Activated CD4-positive, alpha-beta T cell treated with anti-CD3 and anti-CD28 coated beads, Interleukin-2, amount 10 ng/mL, durations not matched to agents 24 days and 14 days (primary cell): ENCODE results near the gene APEH. TPM values are rescaled to one million over a fixed set of nuclear protein-coding genes. Genes with fewer than 3 reads are reported as not detected.

Source experiments
- DNase-seq: peaks from one replicate; pipeline ENCODE4 v3.0.0; 2022
- H3K27ac Mint-ChIP-seq: one replicate; pipeline ENCODE4 v1.8.0; 2022; ENCODE audit warnings: mild to moderate bottlenecking, mixed read lengths
- H3K27me3 Mint-ChIP-seq: one replicate; pipeline ENCODE4 v1.8.0; 2022; ENCODE audit warnings: mixed read lengths
- H3K36me3 Mint-ChIP-seq: one replicate; pipeline ENCODE4 v1.8.0; 2022; ENCODE audit warnings: low read depth, mild to moderate bottlenecking, mixed read lengths
- H3K4me1 Mint-ChIP-seq: one replicate; pipeline ENCODE4 v1.8.0; 2021; ENCODE audit warnings: mixed read lengths
- H3K4me3 Mint-ChIP-seq: one replicate; pipeline ENCODE4 v1.8.0; 2022; ENCODE audit warnings: mild to moderate bottlenecking, moderate library complexity, mixed read lengths
- H3K9me3 Mint-ChIP-seq: one replicate; pipeline ENCODE4 v1.8.0; 2021; ENCODE audit warnings: mixed read lengths
- intact Hi-C: fragments of 100-400 bp; cut with micrococcal nuclease; formaldehyde crosslinking; loops from one replicate; pipeline ENCODE4 v1.15.1; 2023
- total RNA-seq: library from RNA; stranded (reverse); gene quantifications from 2 replicates; pipeline ENCODE4 v1.2.3, GENCODE V29; 2022

The APEH gene
- total RNA-seq, 1 donor from 2014 or later = 117 TPM

GRCh38 chr3:49654955-49655556, 19.1 kb upstream of the APEH start:
- intact Hi-C loops = no loop called here
- DNase-seq = no peak
- peaks cover 2% of the 10 kb centered on the region for H3K27me3 Mint-ChIP-seq
- no peaks in the 10 kb centered on the region for H3K36me3 Mint-ChIP-seq
- H3K27ac Mint-ChIP-seq = no peak overlapping the region
- H3K4me3 Mint-ChIP-seq = no peak overlapping the region
- no peaks in the 10 kb centered on the region for H3K4me1 Mint-ChIP-seq
- no peaks in the 10 kb centered on the region for H3K9me3 Mint-ChIP-seq

- no peaks in the 10 kb centered on the region for H3K36me3 Mint-ChIP-seq
- no peak overlapping the region for H3K27ac Mint-ChIP-seq
- DNase-seq = no peak
- peaks cover 2% of the 10 kb centered on the region for H3K27me3 Mint-ChIP-seq
- intact Hi-C loops = no loop called here
- no peaks in the 10 kb centered on the region for H3K9me3 Mint-ChIP-seq
- no peaks in the 10 kb centered on the region for H3K4me1 Mint-ChIP-seq
- H3K4me3 Mint-ChIP-seq = no peak overlapping the region
These were observed 18.3 kb upstream of the APEH start for GRCh38 chr3:49655731-49656285.

GRCh38 chr3:49656541-49657112, 17.5 kb upstream of the APEH start:
- DNase-seq = no peak
- intact Hi-C loops = no loop called here
- Mint-ChIP-seq H3K9me3 (no peaks in the 10 kb centered on the region), H3K27me3 (peaks cover 2% of the 10 kb centered on the region), H3K36me3 (no peaks in the 10 kb centered on the region), H3K27ac (no peak overlapping the region), H3K4me1 (no peaks in the 10 kb centered on the region), H3K4me3 (no peak overlapping the region)

- H3K9me3 Mint-ChIP-seq = no peaks in the 10 kb centered on the region
- H3K4me3 Mint-ChIP-seq = no peak overlapping the region
These were observed 16.8 kb upstream of the APEH start for GRCh38 chr3:49657208-49657915.

GRCh38 chr3:49658711-49659110, 15.4 kb upstream of the APEH start:
- no peaks in the 10 kb centered on the region for H3K36me3 Mint-ChIP-seq
- H3K27me3 Mint-ChIP-seq = peaks cover 2% of the 10 kb centered on the region
- H3K9me3 Mint-ChIP-seq = no peaks in the 10 kb centered on the region
- H3K4me3 Mint-ChIP-seq = no peak overlapping the region
- intact Hi-C loops = no loop called here
- DNase-seq = no peak
- H3K4me1 Mint-ChIP-seq = no peaks in the 10 kb centered on the region
- H3K27ac Mint-ChIP-seq = no peak overlapping the region

More at GRCh38 chr3:49657208-49657915, 16.8 kb upstream of the APEH start:
- Mint-ChIP-seq H3K27ac (no peak overlapping the region), H3K27me3 (peaks cover 2% of the 10 kb centered on the region), H3K4me1 (no peaks in the 10 kb centered on the region), H3K36me3 (no peaks in the 10 kb centered on the region)
- no peak for DNase-seq
- intact Hi-C loops = no loop called here

GRCh38 chr3:49659756-49660155, 14.4 kb upstream of the APEH start:
- no peaks in the 10 kb centered on the region for H3K9me3 Mint-ChIP-seq
- no peak overlapping the region for H3K27ac Mint-ChIP-seq
- H3K36me3 Mint-ChIP-seq = no peaks in the 10 kb centered on the region
- DNase-seq = no peak
- peaks cover 2% of the 10 kb centered on the region for H3K27me3 Mint-ChIP-seq
- no peaks in the 10 kb centered on the region for H3K4me1 Mint-ChIP-seq
- intact Hi-C loops = no loop called here
- H3K4me3 Mint-ChIP-seq = no peak overlapping the region

GRCh38 chr3:49661281-49661680, 12.9 kb upstream of the APEH start:
- intact Hi-C loops = no loop called here

GRCh38 chr3:49662021-49662420, 12.1 kb upstream of the APEH start:
- H3K27me3 Mint-ChIP-seq = no peaks in the 10 kb centered on the region
- H3K9me3 Mint-ChIP-seq = no peaks in the 10 kb centered on the region
- H3K27ac Mint-ChIP-seq = no peak overlapping the region
- H3K36me3 Mint-ChIP-seq = no peaks in the 10 kb centered on the region
- no peak for DNase-seq
- H3K4me1 Mint-ChIP-seq = peaks cover 2% of the 10 kb centered on the region
- H3K4me3 Mint-ChIP-seq = no peak overlapping the region
- intact Hi-C loops = no loop called here

More at GRCh38 chr3:49661281-49661680, 12.9 kb upstream of the APEH start:
- no peak overlapping the region for H3K4me3 Mint-ChIP-seq
- H3K27me3 Mint-ChIP-seq = peaks cover 2% of the 10 kb centered on the region
- no peaks in the 10 kb centered on the region for H3K9me3 Mint-ChIP-seq
- DNase-seq = no peak
- no peaks in the 10 kb centered on the region for H3K36me3 Mint-ChIP-seq
- H3K27ac Mint-ChIP-seq = no peak overlapping the region
- H3K4me1 Mint-ChIP-seq = peaks cover 2% of the 10 kb centered on the region

- H3K4me3 Mint-ChIP-seq = no peak overlapping the region
- no peaks in the 10 kb centered on the region for H3K9me3 Mint-ChIP-seq
- DNase-seq = no peak
- no peaks in the 10 kb centered on the region for H3K36me3 Mint-ChIP-seq
- intact Hi-C loops = no loop called here
- H3K27me3 Mint-ChIP-seq = no peaks in the 10 kb centered on the region
- H3K27ac Mint-ChIP-seq = no peak overlapping the region
- peaks cover 2% of the 10 kb centered on the region for H3K4me1 Mint-ChIP-seq
These were observed 11.3 kb upstream of the APEH start for GRCh38 chr3:49662720-49663413.

GRCh38 chr3:49663831-49664230, 10.3 kb upstream of the APEH start:
- intact Hi-C loops = no loop called here
- no peaks in the 10 kb centered on the region for H3K9me3 Mint-ChIP-seq
- H3K4me3 Mint-ChIP-seq = no peak overlapping the region
- peaks cover 2% of the 10 kb centered on the region for H3K4me1 Mint-ChIP-seq
- DNase-seq = no peak
- no peaks in the 10 kb centered on the region for H3K36me3 Mint-ChIP-seq
- H3K27me3 Mint-ChIP-seq = no peaks in the 10 kb centered on the region
- no peak overlapping the region for H3K27ac Mint-ChIP-seq

GRCh38 chr3:49664300-49664699, 9.9 kb upstream of the APEH start:
- intact Hi-C loops = no loop called here
- Mint-ChIP-seq H3K4me1 (peaks cover 2% of the 10 kb centered on the region), H3K27me3 (no peaks in the 10 kb centered on the region), H3K9me3 (no peaks in the 10 kb centered on the region), H3K4me3 (no peak overlapping the region), H3K27ac (no peak overlapping the region), H3K36me3 (no peaks in the 10 kb centered on the region)
- no peak for DNase-seq

GRCh38 chr3:49665822-49666519, 8.2 kb upstream of the APEH start:
- intact Hi-C loops = no loop called here
- Mint-ChIP-seq H3K27ac (no peak overlapping the region), H3K4me1 (peaks cover 2% of the 10 kb centered on the region), H3K27me3 (no peaks in the 10 kb centered on the region), H3K36me3 (no peaks in the 10 kb centered on the region), H3K9me3 (no peaks in the 10 kb centered on the region), H3K4me3 (no peak overlapping the region)
- no peak for DNase-seq

- Mint-ChIP-seq H3K27ac (no peak overlapping the region), H3K9me3 (no peaks in the 10 kb centered on the region), H3K4me3 (no peak overlapping the region), H3K4me1 (peaks cover 2% of the 10 kb centered on the region), H3K36me3 (no peaks in the 10 kb centered on the region), H3K27me3 (no peaks in the 10 kb centered on the region)
- no peak for DNase-seq
- intact Hi-C loops = no loop called here
These were observed 7.6 kb upstream of the APEH start for GRCh38 chr3:49666592-49666991.
